ENCODE data around the gene EIF4B. TPM values are rescaled to one million over a fixed set of nuclear protein-coding genes. Genes with fewer than 3 reads are reported as not detected.

EIF4B gene
- total and polyA plus RNA-seq, 9 of the 15 experiments (the other 6 are each of a cell fraction or from before 2014, with no cell fraction given), result 138 to 669 (median 552) TPM

DNA sequence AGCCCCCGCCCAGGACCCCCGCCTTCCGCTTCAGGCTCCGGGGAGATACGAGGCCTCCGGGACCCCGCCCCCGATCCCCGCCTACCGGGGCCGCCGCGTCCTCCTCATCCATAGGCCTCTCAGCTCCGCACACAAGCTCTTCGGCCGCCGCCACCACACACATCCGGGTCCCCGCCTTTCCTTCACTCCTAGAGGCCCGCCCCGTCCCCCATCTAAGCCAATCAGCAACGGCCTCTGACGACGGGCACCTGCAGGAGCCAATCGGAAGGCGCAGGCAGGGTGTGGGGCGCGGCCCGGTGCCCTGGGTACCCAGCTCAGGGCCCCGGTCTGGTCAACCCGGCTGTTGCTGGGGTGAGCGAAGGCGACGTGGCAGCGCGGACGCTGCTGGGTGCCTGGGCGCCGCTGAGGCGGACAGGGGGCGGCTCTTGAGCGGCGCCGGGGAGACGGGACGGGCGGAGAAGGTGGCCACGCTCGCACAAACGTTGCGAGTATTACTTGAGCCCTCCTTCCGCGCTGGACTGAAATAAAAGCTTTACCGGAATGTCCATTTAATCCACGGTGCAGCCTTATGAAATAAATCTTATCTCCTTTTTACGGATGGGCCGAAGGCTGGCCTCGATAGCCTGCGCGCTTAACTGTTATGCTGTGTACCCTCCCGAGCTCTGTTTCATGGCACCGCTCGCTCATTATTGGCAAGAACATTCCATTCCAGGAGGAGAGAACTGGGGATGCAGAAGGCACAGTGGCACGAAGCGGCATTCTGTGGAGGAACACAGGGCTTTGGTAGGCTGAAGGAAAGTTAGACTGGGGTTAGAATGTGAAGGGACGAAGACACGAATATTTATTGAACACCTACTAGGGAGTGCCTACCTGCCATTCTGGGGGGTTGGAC lies 73.2 kb downstream of the EIF4B start, which contains the start of gene SPRYD3 (continued):
- TF ChIP-seq, protein P1, sequence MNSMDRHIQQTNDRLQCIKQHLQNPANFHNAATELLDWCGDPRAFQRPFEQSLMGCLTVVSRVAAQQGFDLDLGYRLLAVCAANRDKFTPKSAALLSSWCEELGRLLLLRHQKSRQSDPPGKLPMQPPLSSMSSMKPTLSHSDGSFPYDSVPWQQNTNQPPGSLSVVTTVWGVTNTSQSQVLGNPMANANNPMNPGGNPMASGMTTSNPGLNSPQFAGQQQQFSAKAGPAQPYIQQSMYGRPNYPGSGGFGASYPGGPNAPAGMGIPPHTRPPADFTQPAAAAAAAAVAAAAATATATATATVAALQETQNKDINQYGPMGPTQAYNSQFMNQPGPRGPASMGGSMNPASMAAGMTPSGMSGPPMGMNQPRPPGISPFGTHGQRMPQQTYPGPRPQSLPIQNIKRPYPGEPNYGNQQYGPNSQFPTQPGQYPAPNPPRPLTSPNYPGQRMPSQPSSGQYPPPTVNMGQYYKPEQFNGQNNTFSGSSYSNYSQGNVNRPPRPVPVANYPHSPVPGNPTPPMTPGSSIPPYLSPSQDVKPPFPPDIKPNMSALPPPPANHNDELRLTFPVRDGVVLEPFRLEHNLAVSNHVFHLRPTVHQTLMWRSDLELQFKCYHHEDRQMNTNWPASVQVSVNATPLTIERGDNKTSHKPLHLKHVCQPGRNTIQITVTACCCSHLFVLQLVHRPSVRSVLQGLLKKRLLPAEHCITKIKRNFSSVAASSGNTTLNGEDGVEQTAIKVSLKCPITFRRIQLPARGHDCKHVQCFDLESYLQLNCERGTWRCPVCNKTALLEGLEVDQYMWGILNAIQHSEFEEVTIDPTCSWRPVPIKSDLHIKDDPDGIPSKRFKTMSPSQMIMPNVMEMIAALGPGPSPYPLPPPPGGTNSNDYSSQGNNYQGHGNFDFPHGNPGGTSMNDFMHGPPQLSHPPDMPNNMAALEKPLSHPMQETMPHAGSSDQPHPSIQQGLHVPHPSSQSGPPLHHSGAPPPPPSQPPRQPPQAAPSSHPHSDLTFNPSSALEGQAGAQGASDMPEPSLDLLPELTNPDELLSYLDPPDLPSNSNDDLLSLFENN (IDR thresholded peaks at IDR 0.05; ENCODE audit: low read depth in 2 of 2, low read length in 2 of 2), result no peak
- TF ChIP-seq TRIM24 (IDR thresholded peaks at IDR 0.05), result no peak
- no peak for TF ChIP-seq KLF13 (tag; IDR thresholded peaks at IDR 0.05; ENCODE audit: borderline replicate concordance, low read depth)
- no peak for TF ChIP-seq ZNF23 (CRISPR knock-in tag; IDR thresholded peaks at IDR 0.05)
- no peak for TF ChIP-seq HSF4 (CRISPR knock-in tag; IDR thresholded peaks at IDR 0.05; ENCODE audit: borderline replicate concordance)
- TF ChIP-seq, protein P2, sequence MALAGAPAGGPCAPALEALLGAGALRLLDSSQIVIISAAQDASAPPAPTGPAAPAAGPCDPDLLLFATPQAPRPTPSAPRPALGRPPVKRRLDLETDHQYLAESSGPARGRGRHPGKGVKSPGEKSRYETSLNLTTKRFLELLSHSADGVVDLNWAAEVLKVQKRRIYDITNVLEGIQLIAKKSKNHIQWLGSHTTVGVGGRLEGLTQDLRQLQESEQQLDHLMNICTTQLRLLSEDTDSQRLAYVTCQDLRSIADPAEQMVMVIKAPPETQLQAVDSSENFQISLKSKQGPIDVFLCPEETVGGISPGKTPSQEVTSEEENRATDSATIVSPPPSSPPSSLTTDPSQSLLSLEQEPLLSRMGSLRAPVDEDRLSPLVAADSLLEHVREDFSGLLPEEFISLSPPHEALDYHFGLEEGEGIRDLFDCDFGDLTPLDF (CRISPR knock-in tag; IDR thresholded peaks at IDR 0.05), result no peak
- no peak for TF ChIP-seq XRCC3 (IDR thresholded peaks at IDR 0.05)
- no peak for TF ChIP-seq CBFA2T3 (IDR thresholded peaks at IDR 0.05)
- TF ChIP-seq LCOR (CRISPR knock-in tag; IDR thresholded peaks at IDR 0.05), result no peak
- TF ChIP-seq TBL1XR1 (IDR thresholded peaks at IDR 0.05; ENCODE audit: low read length in 2 of 2), result no peak
- TF ChIP-seq, protein P3, sequence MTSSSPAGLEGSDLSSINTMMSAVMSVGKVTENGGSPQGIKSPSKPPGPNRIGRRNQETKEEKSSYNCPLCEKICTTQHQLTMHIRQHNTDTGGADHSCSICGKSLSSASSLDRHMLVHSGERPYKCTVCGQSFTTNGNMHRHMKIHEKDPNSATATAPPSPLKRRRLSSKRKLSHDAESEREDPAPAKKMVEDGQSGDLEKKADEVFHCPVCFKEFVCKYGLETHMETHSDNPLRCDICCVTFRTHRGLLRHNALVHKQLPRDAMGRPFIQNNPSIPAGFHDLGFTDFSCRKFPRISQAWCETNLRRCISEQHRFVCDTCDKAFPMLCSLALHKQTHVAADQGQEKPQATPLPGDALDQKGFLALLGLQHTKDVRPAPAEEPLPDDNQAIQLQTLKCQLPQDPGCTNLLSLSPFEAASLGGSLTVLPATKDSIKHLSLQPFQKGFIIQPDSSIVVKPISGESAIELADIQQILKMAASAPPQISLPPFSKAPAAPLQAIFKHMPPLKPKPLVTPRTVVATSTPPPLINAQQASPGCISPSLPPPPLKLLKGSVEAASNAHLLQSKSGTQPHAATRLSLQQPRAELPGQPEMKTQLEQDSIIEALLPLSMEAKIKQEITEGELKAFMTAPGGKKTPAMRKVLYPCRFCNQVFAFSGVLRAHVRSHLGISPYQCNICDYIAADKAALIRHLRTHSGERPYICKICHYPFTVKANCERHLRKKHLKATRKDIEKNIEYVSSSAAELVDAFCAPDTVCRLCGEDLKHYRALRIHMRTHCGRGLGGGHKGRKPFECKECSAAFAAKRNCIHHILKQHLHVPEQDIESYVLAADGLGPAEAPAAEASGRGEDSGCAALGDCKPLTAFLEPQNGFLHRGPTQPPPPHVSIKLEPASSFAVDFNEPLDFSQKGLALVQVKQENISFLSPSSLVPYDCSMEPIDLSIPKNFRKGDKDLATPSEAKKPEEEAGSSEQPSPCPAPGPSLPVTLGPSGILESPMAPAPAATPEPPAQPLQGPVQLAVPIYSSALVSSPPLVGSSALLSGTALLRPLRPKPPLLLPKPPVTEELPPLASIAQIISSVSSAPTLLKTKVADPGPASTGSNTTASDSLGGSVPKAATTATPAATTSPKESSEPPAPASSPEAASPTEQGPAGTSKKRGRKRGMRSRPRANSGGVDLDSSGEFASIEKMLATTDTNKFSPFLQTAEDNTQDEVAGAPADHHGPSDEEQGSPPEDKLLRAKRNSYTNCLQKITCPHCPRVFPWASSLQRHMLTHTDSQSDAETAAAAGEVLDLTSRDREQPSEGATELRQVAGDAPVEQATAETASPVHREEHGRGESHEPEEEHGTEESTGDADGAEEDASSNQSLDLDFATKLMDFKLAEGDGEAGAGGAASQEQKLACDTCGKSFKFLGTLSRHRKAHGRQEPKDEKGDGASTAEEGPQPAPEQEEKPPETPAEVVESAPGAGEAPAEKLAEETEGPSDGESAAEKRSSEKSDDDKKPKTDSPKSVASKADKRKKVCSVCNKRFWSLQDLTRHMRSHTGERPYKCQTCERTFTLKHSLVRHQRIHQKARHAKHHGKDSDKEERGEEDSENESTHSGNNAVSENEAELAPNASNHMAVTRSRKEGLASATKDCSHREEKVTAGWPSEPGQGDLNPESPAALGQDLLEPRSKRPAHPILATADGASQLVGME (CRISPR knock-in tag; IDR thresholded peaks at IDR 0.05), result peak; percentile 91
- TF ChIP-seq NR2F6 (CRISPR knock-in tag; IDR thresholded peaks at IDR 0.05), result no peak
- no peak for TF ChIP-seq PTBP1 (IDR thresholded peaks at IDR 0.05; ENCODE audit: low read depth, low read length)
- TF ChIP-seq ARHGAP35 (IDR thresholded peaks at IDR 0.05; ENCODE audit: partially characterized antibody), result no peak
- no peak for TF ChIP-seq BACH1 (tag; IDR thresholded peaks at IDR 0.05)
